ENCODE results near the gene CYP2S1. TPM values are rescaled to one million over a fixed set of nuclear protein-coding genes. Genes with fewer than 3 reads are reported as not detected.

Gene CYP2S1
- total and polyA plus RNA-seq, 8 donors: 2.6 to 22.5 (median 4.2) TPM

GRCh38 chr19:41220811-41221210 lies 27.8 kb downstream of the CYP2S1 start:
- H3K27me3 ChIP-seq: peaks cover 0 to 39% of the 10 kb centered on the region in 2 donors
- no peak for ATAC-seq
- peak overlapping the region in 1 of 2 donors; percentile 49 for H3K4me3 ChIP-seq
- DNase-seq: no peak
- intact Hi-C loops (cut with DNase I): no loop called here
- no peak for TF ChIP-seq CTCF (IDR thresholded peaks at IDR 0.05)
- H3K27ac ChIP-seq: no peak overlapping the region
- H3K4me1 ChIP-seq: peaks cover 2 to 18% of the 10 kb centered on the region in 2 donors
- no peaks in the 10 kb centered on the region for H3K9me3 ChIP-seq
- no peaks in the 10 kb centered on the region for H3K36me3 ChIP-seq

- no peak overlapping the region for H3K4me3 ChIP-seq
- H3K36me3 ChIP-seq: no peaks in the 10 kb centered on the region
- H3K9me3 ChIP-seq: no peaks in the 10 kb centered on the region
- intact Hi-C loops (cut with DNase I): no loop called here
- TF ChIP-seq CTCF (IDR thresholded peaks at IDR 0.05): no peak
- no peak overlapping the region for H3K27ac ChIP-seq
- ATAC-seq: no peak
- H3K27me3 ChIP-seq: peaks cover 0 to 47% of the 10 kb centered on the region in 2 donors
- DNase-seq: peak in 1 of 4 donors; percentile 67
- peaks cover 6 to 26% of the 10 kb centered on the region in 2 donors for H3K4me1 ChIP-seq
Measured at GRCh38 chr19:41221514-41222205, 28.6 kb downstream of the CYP2S1 start.

GRCh38 chr19:41222240-41222639 lies 29.2 kb downstream of the CYP2S1 start:
- intact Hi-C loops (cut with DNase I): no loop called here
- peaks cover 0 to 53% of the 10 kb centered on the region in 2 donors for H3K27me3 ChIP-seq

GRCh38 chr19:41223431-41224234 lies 30.6 kb downstream of the CYP2S1 start:
- intact Hi-C loops (cut with DNase I): no loop called here
- ATAC-seq: peak; percentile 14
- peaks cover 0 to 64% of the 10 kb centered on the region in 2 donors for H3K27me3 ChIP-seq
- H3K36me3 ChIP-seq: no peaks in the 10 kb centered on the region
- no peaks in the 10 kb centered on the region for H3K9me3 ChIP-seq
- H3K27ac ChIP-seq: peak overlapping the region in 1 of 2 donors; percentile 48
- H3K4me1 ChIP-seq: peaks cover 8 to 32% of the 10 kb centered on the region in 2 donors
- TF ChIP-seq CTCF (IDR thresholded peaks at IDR 0.05): no peak
- DNase-seq: peak in 2 of 4 donors; percentile 47 to 78
- no peak overlapping the region for H3K4me3 ChIP-seq

More at GRCh38 chr19:41222240-41222639, 29.2 kb downstream of the CYP2S1 start:
- DNase-seq (peak in 1 of 4 donors; percentile 51), ATAC-seq (no peak)
- H3K4me3 ChIP-seq: no peak overlapping the region
- H3K27ac ChIP-seq: no peak overlapping the region
- no peaks in the 10 kb centered on the region for H3K9me3 ChIP-seq
- peaks cover 8 to 32% of the 10 kb centered on the region in 2 donors for H3K4me1 ChIP-seq
- TF ChIP-seq CTCF (IDR thresholded peaks at IDR 0.05): no peak
- H3K36me3 ChIP-seq: no peaks in the 10 kb centered on the region

GRCh38 chr19:41224632-41225031 lies 31.6 kb downstream of the CYP2S1 start:
- Histone ChIP-seq H3K36me3 (no peaks in the 10 kb centered on the region), H3K9me3 (no peaks in the 10 kb centered on the region), H3K27me3 (peaks cover 0 to 59% of the 10 kb centered on the region in 2 donors), H3K4me1 (peaks cover 8 to 32% of the 10 kb centered on the region in 2 donors), H3K27ac (no peak overlapping the region), H3K4me3 (no peak overlapping the region)
- ATAC-seq: no peak
- no peak for TF ChIP-seq CTCF (IDR thresholded peaks at IDR 0.05)
- no peak for DNase-seq
- intact Hi-C loops (cut with DNase I): no loop called here

Measured in left lung (tissue), 10 donors.